ENCODE measurements around the gene THSD7A. TPM values are rescaled to one million over a fixed set of nuclear protein-coding genes. Genes with fewer than 3 reads are reported as not detected.

Gene THSD7A
- total and polyA plus RNA-seq, 2 of the 4 experiments (the other 2 are of a cell fraction) = 0.02 to 0.18 TPM

DNA sequence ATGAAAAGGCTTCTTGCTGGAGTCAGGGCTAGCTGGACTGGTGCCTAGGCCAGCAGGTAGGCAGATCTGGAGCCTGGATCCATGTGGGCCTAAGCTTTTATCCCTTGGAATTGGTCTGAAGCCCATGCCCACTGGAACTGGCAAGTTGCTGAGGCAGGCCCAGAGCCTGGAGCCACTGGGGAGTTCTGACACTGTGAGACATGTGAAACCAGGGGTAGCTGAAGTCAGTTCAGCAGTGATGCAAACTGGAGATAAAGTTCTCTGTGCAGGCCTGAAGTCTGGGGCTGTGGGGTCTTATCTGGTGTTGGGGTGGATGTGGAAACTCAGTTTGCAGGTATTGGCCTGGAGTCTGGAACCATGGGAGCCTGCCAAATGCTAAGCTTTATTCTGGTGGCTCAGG is 9.7 kb upstream of the THSD7A start:
- Histone ChIP-seq H3K18ac (ENCODE audit: low read depth, low read length) (no peak overlapping the region), H3K9me3 (ENCODE audit: control insufficient read depth, insufficient read depth, low read length) (no peaks in the 10 kb centered on the region), H2BK120ac (ENCODE audit: low read depth, low read length) (no peak overlapping the region), H3K4me2 (ENCODE audit: low read depth, low read length) (no peak overlapping the region), H3K4ac (ENCODE audit: low read depth, low read length) (no peak overlapping the region), H3K14ac (replicated peaks; ENCODE audit: low read depth, low read length) (no peak overlapping the region), H3K9me1 (ENCODE audit: insufficient read depth, low read length) (no peaks in the 10 kb centered on the region), H3K4me3 (ENCODE audit: insufficient read depth, low read depth, low read length) (no peak overlapping the region), H3K27ac (ENCODE audit: insufficient read depth, low read length) (no peak overlapping the region), H3K79me1 (ENCODE audit: low read depth in 1 of 2, low read length in 2 of 2) (no peaks in the 10 kb centered on the region), H3K9ac (ENCODE audit: low read depth, low read length) (no peak overlapping the region), H2AK5ac (ENCODE audit: low read depth, low read length) (no peak overlapping the region), H3K27me3 (ENCODE audit: control insufficient read depth, insufficient read depth, low read length) (no peaks in the 10 kb centered on the region), H2BK20ac (ENCODE audit: low read depth, low read length) (no peak overlapping the region), H2AK9ac (replicated peaks; ENCODE audit: low read depth, low read length, poor library complexity) (no peak overlapping the region), H4K20me1 (ENCODE audit: insufficient read depth, low read length) (no peaks in the 10 kb centered on the region), H2AFZ (replicated peaks; ENCODE audit: low read length, poor library complexity) (no peak overlapping the region), H4K5ac (ENCODE audit: low read depth, low read length) (no peak overlapping the region), H2BK15ac (ENCODE audit: low read depth, low read length) (no peak overlapping the region), H3K36me3 (ENCODE audit: control insufficient read depth, insufficient read depth, low read length) (no peaks in the 10 kb centered on the region), H3K23ac (ENCODE audit: low read depth, low read length) (no peak overlapping the region), H4K91ac (ENCODE audit: insufficient read depth, low read depth, low read length) (no peak overlapping the region), H3K4me1 (ENCODE audit: control insufficient read depth, insufficient read depth, low read length) (no peaks in the 10 kb centered on the region), H2BK5ac (ENCODE audit: low read depth, low read length, poor library complexity, severe bottlenecking) (no peak overlapping the region), H3K56ac (ENCODE audit: extremely low read depth, insufficient read depth, low read length) (no peak overlapping the region), H4K8ac (ENCODE audit: low read depth in 2 of 2, low read length in 2 of 2) (no peak overlapping the region)
- TF ChIP-seq CTCF (conservative IDR thresholded peaks at IDR 0.05; ENCODE audit: low read depth, low read length) (no peak), POLR2A (IDR thresholded peaks at IDR 0.05; ENCODE audit: low read depth, low read length) (no peak), MXI1 (IDR thresholded peaks at IDR 0.05; ENCODE audit: borderline replicate concordance, low read depth, low read length) (no peak), MAFK (IDR thresholded peaks at IDR 0.05; ENCODE audit: low read depth, low read length) (no peak), ELK1 (IDR thresholded peaks at IDR 0.05; ENCODE audit: borderline replicate concordance, low read depth, low read length) (no peak), FOS (IDR thresholded peaks at IDR 0.05; ENCODE audit: low read depth, low read length) (no peak), CHD1 (IDR thresholded peaks at IDR 0.05; ENCODE audit: low read depth, low read length) (no peak), NFE2L2 (IDR thresholded peaks at IDR 0.05; ENCODE audit: low read depth, low read length) (no peak), RCOR1 (IDR thresholded peaks at IDR 0.05; ENCODE audit: insufficient replicate concordance, low read length) (no peak), SMC3 (IDR thresholded peaks at IDR 0.05; ENCODE audit: low read depth, low read length) (no peak), MAZ (IDR thresholded peaks at IDR 0.05; ENCODE audit: borderline replicate concordance, low read depth, low read length) (no peak), BHLHE40 (IDR thresholded peaks at IDR 0.05; ENCODE audit: low read depth, low read length) (no peak), USF2 (IDR thresholded peaks at IDR 0.05; ENCODE audit: low read depth, low read length) (no peak), RAD21 (IDR thresholded peaks at IDR 0.05; ENCODE audit: low read length) (no peak), RFX5 (IDR thresholded peaks at IDR 0.05; ENCODE audit: low read depth, low read length) (no peak)
- intact Hi-C loops (cut with micrococcal nuclease) = no loop called here
- ChIA-PET CTCF (no interaction called here), POLR2A (ENCODE audit: unreplicated experiment) (no interaction called here)
- ATAC-seq (ENCODE audit: low read depth) (no peak), DNase-seq (no peak)
- in situ Hi-C loops (cut with MboI; ENCODE audit: low sequenced_read_pairs) = loop anchor here (25.0 kb wide), 1 partner anchor 646 kb away; no protein-coding TSS in a partner anchor
- dilution Hi-C loops (cut with HindIII; ENCODE audit: low sequenced_read_pairs, unreplicated experiment) = no loop called here
- BruUV-seq (replicated peaks) = no TSS peak

Data from IMR-90 (cell line).